ENCODE measurements around the gene PLA2G2D. TPM values are rescaled to one million over a fixed set of nuclear protein-coding genes. Genes with fewer than 3 reads are reported as not detected.
A peak's percentile ranks its signal among the peaks of the same experiment; 100 is the strongest.

PLA2G2D gene
- total RNA-seq, 1 donor from 2014 or later, result not detected

DNA sequence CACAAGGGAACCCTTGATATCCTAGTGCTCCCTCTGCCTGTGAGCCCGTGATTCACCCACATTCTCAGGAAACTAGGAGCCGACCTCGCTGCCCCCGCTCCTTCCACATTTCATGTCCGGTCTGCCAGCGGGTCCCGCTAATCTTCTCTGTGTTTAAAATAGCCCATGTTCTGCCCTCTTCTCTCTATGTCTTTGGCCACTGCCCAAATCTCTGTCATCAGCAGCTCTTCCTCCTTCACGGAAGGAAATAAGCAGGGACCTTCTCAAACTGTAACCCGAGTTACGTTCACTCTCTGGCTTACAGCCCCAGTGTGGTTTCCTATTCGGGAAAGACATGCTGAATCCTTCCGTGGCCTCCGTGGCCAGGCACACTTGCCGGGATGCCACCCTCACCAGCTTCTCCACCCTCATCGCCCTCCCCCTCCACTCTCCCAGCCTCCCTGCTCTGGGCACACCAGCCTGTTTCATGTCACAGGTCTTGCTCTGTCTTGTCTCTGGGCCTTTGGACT, 45.4 kb upstream of the PLA2G2D start:
- Mint-ChIP-seq H3K4me3 (ENCODE audit: low read depth) (no peak overlapping the region), H3K9me3 (ENCODE audit: low read depth) (peaks cover 11% of the 10 kb centered on the region), H3K36me3 (ENCODE audit: insufficient read depth) (no peaks in the 10 kb centered on the region), H3K27ac (no peak overlapping the region), H3K4me1 (ENCODE audit: low read depth) (no peaks in the 10 kb centered on the region), H3K27me3 (peaks cover 34% of the 10 kb centered on the region)
- no peak for DNase-seq (ENCODE audit: low spot score, unreplicated experiment)
- TF ChIP-seq, protein P1, sequence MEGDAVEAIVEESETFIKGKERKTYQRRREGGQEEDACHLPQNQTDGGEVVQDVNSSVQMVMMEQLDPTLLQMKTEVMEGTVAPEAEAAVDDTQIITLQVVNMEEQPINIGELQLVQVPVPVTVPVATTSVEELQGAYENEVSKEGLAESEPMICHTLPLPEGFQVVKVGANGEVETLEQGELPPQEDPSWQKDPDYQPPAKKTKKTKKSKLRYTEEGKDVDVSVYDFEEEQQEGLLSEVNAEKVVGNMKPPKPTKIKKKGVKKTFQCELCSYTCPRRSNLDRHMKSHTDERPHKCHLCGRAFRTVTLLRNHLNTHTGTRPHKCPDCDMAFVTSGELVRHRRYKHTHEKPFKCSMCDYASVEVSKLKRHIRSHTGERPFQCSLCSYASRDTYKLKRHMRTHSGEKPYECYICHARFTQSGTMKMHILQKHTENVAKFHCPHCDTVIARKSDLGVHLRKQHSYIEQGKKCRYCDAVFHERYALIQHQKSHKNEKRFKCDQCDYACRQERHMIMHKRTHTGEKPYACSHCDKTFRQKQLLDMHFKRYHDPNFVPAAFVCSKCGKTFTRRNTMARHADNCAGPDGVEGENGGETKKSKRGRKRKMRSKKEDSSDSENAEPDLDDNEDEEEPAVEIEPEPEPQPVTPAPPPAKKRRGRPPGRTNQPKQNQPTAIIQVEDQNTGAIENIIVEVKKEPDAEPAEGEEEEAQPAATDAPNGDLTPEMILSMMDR (IDR thresholded peaks at IDR 0.05; ENCODE audit: unreplicated experiment), result no peak

DNA sequence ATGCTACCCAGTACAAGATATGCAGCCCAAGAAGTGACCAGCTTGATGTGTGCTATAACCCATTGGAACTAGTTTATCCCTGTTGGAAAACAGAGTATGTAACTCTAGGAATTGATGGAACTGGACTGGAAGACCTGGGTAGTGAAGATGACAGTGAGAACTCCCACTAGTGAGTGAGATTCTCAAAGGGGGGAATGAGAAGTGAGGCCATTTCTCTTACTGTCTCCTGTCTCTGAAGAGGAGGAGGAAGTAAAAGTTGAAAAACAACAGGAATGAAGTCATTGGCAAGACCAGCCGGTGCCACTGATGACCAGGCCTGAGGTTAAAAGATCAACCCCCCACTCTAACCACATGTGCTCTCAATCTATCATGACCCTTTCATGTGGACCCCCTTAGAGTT, 40.7 kb upstream of the PLA2G2D start:
- Mint-ChIP-seq H3K9me3 (ENCODE audit: low read depth) (peaks cover 16% of the 10 kb centered on the region), H3K4me1 (ENCODE audit: low read depth) (no peaks in the 10 kb centered on the region), H3K27me3 (peaks cover 22% of the 10 kb centered on the region), H3K27ac (no peak overlapping the region), H3K4me3 (ENCODE audit: low read depth) (no peak overlapping the region), H3K36me3 (ENCODE audit: insufficient read depth) (no peaks in the 10 kb centered on the region)
- DNase-seq (ENCODE audit: low spot score, unreplicated experiment), result no peak
- TF ChIP-seq, protein P1 (IDR thresholded peaks at IDR 0.05; ENCODE audit: unreplicated experiment), result no peak

DNA sequence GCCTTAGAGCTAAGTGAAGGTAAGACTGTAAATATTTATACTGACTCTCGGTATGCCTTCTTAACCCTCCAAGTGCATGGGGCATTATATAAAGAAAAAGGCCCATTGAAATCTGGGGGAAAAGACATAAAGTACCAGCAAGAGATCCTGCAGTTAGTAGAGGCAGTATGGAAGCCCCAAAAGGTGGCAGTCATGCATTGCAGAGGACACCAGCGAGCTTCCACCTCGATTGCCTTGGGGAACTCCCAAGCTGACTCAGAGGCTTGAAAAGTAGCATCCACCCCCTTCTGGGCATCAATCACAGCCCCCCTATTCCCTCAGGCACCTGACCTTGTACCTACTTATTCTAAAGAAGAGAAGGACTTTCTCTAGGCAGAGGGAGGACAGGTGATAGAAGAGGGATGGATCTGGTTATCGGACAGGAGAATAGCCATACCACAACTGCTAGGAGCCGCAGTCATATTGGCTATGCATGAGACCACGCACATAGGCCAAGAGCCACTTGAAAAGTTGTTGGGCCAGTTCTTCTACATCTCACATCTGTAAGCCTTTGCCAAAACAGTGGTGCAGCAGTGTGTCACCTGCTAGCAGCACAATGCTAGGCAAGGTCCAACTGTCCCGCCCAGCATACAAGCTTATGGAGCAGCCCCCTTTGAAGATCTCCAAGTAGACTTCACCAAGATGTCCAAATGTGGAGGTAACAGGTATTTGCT, 39.2 kb upstream of the PLA2G2D start:
- TF ChIP-seq, protein P1 (IDR thresholded peaks at IDR 0.05; ENCODE audit: unreplicated experiment), result no peak
- H3K4me3 Mint-ChIP-seq (ENCODE audit: low read depth), result no peak overlapping the region
- no peak for DNase-seq (ENCODE audit: low spot score, unreplicated experiment)
- H3K27ac Mint-ChIP-seq, result no peak overlapping the region
- H3K4me1 Mint-ChIP-seq (ENCODE audit: low read depth), result peaks cover 8% of the 10 kb centered on the region
- no peaks in the 10 kb centered on the region for H3K36me3 Mint-ChIP-seq (ENCODE audit: insufficient read depth)
- H3K27me3 Mint-ChIP-seq, result peaks cover 11% of the 10 kb centered on the region
- peaks cover 15% of the 10 kb centered on the region for H3K9me3 Mint-ChIP-seq (ENCODE audit: low read depth)

DNA sequence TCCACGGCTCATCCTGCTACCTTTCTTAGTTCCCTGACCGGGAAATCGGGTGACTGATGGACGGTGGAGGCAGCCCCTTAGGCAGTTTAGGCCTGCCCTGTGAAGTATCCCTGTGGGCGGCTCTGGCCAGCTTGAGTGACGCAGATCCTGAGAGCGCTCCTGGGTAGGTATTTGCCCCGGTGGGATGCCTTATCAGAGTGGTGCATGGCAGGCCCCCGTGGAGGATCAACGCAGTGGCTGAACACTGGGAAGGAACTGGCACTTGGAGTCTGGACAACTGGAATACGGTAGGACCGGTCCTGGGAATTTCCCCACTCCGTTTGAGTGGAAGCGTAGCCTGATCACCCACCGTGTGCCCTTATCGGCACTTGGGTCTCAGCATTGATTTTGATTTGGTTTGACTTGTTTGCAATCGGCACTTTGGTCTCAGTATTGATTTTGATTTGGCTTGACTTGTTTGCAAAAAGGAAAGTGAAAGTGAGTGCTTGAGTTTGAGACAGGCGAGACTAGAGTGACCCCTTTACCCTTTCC, 35.0 kb upstream of the PLA2G2D start:
- Mint-ChIP-seq H3K9me3 (ENCODE audit: low read depth) (peaks cover 9% of the 10 kb centered on the region), H3K36me3 (ENCODE audit: insufficient read depth) (no peaks in the 10 kb centered on the region), H3K4me1 (ENCODE audit: low read depth) (peaks cover 8% of the 10 kb centered on the region), H3K27ac (no peak overlapping the region), H3K4me3 (ENCODE audit: low read depth) (peak overlapping the region; percentile 1), H3K27me3 (peaks cover 9% of the 10 kb centered on the region)
- TF ChIP-seq, protein P1 (IDR thresholded peaks at IDR 0.05; ENCODE audit: unreplicated experiment), result no peak
- DNase-seq (ENCODE audit: low spot score, unreplicated experiment), result no peak

DNA sequence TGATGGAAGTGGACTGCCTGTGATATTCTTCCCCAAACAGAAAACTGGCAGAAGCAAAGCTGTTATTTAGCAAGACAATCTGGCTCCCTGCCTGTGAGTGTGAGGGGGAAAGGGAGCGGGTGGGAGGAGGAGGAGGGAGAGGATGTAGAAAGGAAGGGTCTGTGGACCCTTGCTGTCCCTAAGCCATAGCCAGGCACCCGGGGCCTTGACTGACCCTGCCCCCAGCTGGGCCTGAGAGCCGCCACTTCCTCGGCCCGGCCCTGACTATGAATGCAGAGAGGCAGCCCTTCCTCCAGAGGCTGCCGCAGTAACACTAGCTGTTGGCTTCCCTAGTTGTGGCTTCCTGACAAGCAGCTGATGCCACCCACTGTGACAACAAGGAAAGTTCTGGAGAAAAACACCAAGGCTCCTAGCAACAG, 33.7 kb upstream of the PLA2G2D start:
- peaks cover 8% of the 10 kb centered on the region for H3K4me1 Mint-ChIP-seq (ENCODE audit: low read depth)
- TF ChIP-seq, protein P1 (IDR thresholded peaks at IDR 0.05; ENCODE audit: unreplicated experiment), result no peak
- H3K27me3 Mint-ChIP-seq, result peaks cover 11% of the 10 kb centered on the region
- peaks cover 5% of the 10 kb centered on the region for H3K9me3 Mint-ChIP-seq (ENCODE audit: low read depth)
- no peak overlapping the region for H3K27ac Mint-ChIP-seq
- no peak overlapping the region for H3K4me3 Mint-ChIP-seq (ENCODE audit: low read depth)
- no peaks in the 10 kb centered on the region for H3K36me3 Mint-ChIP-seq (ENCODE audit: insufficient read depth)
- no peak for DNase-seq (ENCODE audit: low spot score, unreplicated experiment)

All from progenitor cell of endocrine pancreas (in vitro differentiated cells).